Heart left ventricle (tissue), 13 donors: ENCODE results near the gene CHMP4B.

ENCODE experiments used
- POLR2A ChIP-seq, 2 donors: fragments of 450-650 bp; IDR thresholded peaks; one replicate each; pipeline ENCODE4 v1.6.1; 2017; ENCODE audit warnings: antibody characterized with exemption in 2 of 2, mild to moderate bottlenecking in 2 of 2, moderate library complexity in 2 of 2
- TF ChIP-seq, protein P1 (sequence below), 12 donors: fragments of 200-600 bp; sonication (generic) in 4 of 12; IDR thresholded peaks; one replicate each; pipeline versions ENCODE4 v1.5.0 to v1.8.0; 2018 to 2022; ENCODE audit warnings: antibody characterized with exemption in 12 of 12, mild to moderate bottlenecking in 5 of 12
- donor health status: ischemic (EF 13 %, LVEDD 7.1; RV severe dilation, severe dysfunction).
- donor health status: DM: no; HTN: yes; CAD: no.
- donor health status: DM: no; HTN: no; CAD: no.
- donor health status: ischemic (EF 25% LVEDD 6.9; RV normal size, moderate dysfunction).
- donor health status: ischemic (EF 25% LVEDD 5.7; RV mildly dilated, moderate dysfunction).
- donor health status: ischemic (EF 35%, LVEDD 5.7; RV mildly dilated, moderate dysfunction).
- donor health status: nonischemic (EF 11% LVEDD 7.7; RV severe dilation, severe dysfunction).
- donor health status: DM: yes; HTN: yes; CAD: no.
- donor health status: PGD.
- donor health status: ischemic (EF 29% LVEDD 5.4; RV normal size, mild dysfunction).
- donor health status: nonischemic (EF 23%, LVEDD 6.1; RV moderate dilation, normal function).

GRCh38 chr20:33824852-33825251 is 13.7 kb downstream of the CHMP4B start:
- no peak for TF ChIP-seq POLR2A (IDR thresholded peaks at IDR 0.05)
- TF ChIP-seq, protein P1, sequence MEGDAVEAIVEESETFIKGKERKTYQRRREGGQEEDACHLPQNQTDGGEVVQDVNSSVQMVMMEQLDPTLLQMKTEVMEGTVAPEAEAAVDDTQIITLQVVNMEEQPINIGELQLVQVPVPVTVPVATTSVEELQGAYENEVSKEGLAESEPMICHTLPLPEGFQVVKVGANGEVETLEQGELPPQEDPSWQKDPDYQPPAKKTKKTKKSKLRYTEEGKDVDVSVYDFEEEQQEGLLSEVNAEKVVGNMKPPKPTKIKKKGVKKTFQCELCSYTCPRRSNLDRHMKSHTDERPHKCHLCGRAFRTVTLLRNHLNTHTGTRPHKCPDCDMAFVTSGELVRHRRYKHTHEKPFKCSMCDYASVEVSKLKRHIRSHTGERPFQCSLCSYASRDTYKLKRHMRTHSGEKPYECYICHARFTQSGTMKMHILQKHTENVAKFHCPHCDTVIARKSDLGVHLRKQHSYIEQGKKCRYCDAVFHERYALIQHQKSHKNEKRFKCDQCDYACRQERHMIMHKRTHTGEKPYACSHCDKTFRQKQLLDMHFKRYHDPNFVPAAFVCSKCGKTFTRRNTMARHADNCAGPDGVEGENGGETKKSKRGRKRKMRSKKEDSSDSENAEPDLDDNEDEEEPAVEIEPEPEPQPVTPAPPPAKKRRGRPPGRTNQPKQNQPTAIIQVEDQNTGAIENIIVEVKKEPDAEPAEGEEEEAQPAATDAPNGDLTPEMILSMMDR (IDR thresholded peaks at IDR 0.05): no peak
